ENCODE data around the gene ODAD3.
"Not testable (repeated sequence)": the region's sequence is repeated elsewhere in the genome, so short reads cannot be mapped to it uniquely, and the experiment has no call there.

The ODAD3 gene

GRCh38 chr19:11434703-11435056, 241 bp downstream of the ODAD3 start:
- no peak for DNase-seq

GRCh38 chr19:11433526-11433925, 1.4 kb downstream of the ODAD3 start:
- not testable (repeated sequence) for DNase-seq

- no peak for DNase-seq
Observed at GRCh38 chr19:11426656-11427055, 8.3 kb downstream of the ODAD3 start.

- no peak for DNase-seq
Observed at GRCh38 chr19:11425719-11426457, 9.0 kb downstream of the ODAD3 start.

GRCh38 chr19:11423791-11424181, 11.1 kb downstream of the ODAD3 start:
- no peak for DNase-seq

- no peak for DNase-seq
Observed at GRCh38 chr19:11423164-11423790, 11.6 kb downstream of the ODAD3 start.

- peak; percentile 53 to 61 for DNase-seq
Observed at GRCh38 chr19:11422163-11423065, 12.5 kb downstream of the ODAD3 start.

- peak; percentile 39 to 50 for DNase-seq
Observed at GRCh38 chr19:11421371-11422098, 13.4 kb downstream of the ODAD3 start.

- no peak for DNase-seq
Observed at GRCh38 chr19:11420429-11421370, 14.2 kb downstream of the ODAD3 start.

GRCh38 chr19:11418549-11419506, 16.1 kb downstream of the ODAD3 start, which contains the start of gene RGL3:
Gene RGL3 (minus strand): TSS chr19:11419314. CDS start chr19:11419278, 36 bp downstream.
- DNase-seq: no peak

- no peak for DNase-seq
Observed at GRCh38 chr19:11418094-11418548, 16.8 kb downstream of the ODAD3 start.

- no peak for DNase-seq
Observed at GRCh38 chr19:11416346-11417052, 18.4 kb downstream of the ODAD3 start.

GRCh38 chr19:11414544-11414943, 20.4 kb downstream of the ODAD3 start:
- no peak for DNase-seq

- no peak for DNase-seq
Observed at GRCh38 chr19:11410682-11411081, 24.2 kb downstream of the ODAD3 start.

- no peak for DNase-seq
Observed at GRCh38 chr19:11408591-11408990, 26.3 kb downstream of the ODAD3 start.

- not testable (repeated sequence) for DNase-seq
Observed at GRCh38 chr19:11406703-11407236, 28.2 kb downstream of the ODAD3 start.

- DNase-seq: no peak
Observed at GRCh38 chr19:11405846-11406643, 28.9 kb downstream of the ODAD3 start.

GRCh38 chr19:11404588-11405222, 30.2 kb downstream of the ODAD3 start:
- no peak for DNase-seq
